Upper lobe of left lung (tissue), 4 donors: Measurements from ENCODE around the gene LRRC7.

Source experiments
- CTCF ChIP-seq, 6 experiments: fragments of 450-650 bp in 4 of 6; fragments of 200-600 bp in 2 of 6; sonication (generic) in 2 of 6; IDR thresholded peaks; one replicate each; pipeline ENCODE4 v1.5.1; 2016 to 2019; ENCODE audit warnings: antibody characterized with exemption in 6 of 6
- EP300 ChIP-seq, 4 donors: sonication (generic); formaldehyde crosslinking; IDR thresholded peaks; one replicate each; pipeline ENCODE4 v1.5.1; 2017; ENCODE audit warnings: antibody characterized with exemption in 4 of 4, control low read depth in 2 of 4
- POLR2AphosphoS5 ChIP-seq, 2 donors: sonication (generic); formaldehyde crosslinking; IDR thresholded peaks; one replicate each; pipeline ENCODE4 v1.5.1; 2017; ENCODE audit warnings: antibody characterized with exemption in 2 of 2

DNA sequence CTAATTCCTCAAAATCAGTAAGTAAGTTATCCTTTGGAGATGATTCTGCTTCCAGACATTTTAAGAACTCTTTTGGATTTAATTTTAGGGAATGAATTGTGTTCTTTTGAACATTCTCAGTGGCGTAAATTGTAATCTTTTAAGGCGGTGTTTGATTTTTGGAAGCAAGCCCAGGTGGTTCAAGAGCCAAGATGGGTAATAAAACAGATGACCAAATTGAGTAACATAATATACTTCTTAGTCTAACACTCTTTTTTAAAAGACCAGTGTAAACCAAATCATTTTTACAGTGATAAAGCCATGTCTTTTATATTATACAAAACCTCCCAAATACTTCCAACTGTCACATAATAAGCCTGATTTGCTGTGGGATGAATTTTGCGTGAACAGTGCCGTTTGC, 503.9 kb downstream of the LRRC7 start:
- TF ChIP-seq POLR2AphosphoS5 (IDR thresholded peaks at IDR 0.05) (no peak), CTCF (IDR thresholded peaks at IDR 0.05) (no peak), EP300 (IDR thresholded peaks at IDR 0.05) (no peak)
